PC-9 (cell line): ENCODE results near the gene SLC9A9.

ENCODE experiments used
- EZH2 ChIP-seq: fragments of 200-600 bp; sonication (generic); IDR thresholded peaks from 2 replicates; pipeline ENCODE4 v1.8.0; 2017; ENCODE audit warnings: antibody characterized with exemption, low read depth
- TF ChIP-seq, protein P1 (sequence below): fragments of 200-600 bp; sonication (generic); conservative IDR thresholded peaks from 2 replicates; pipeline ENCODE4 v1.6.1; 2017; ENCODE audit warnings: mixed run types, antibody characterized with exemption, mild to moderate bottlenecking, moderate library complexity

DNA sequence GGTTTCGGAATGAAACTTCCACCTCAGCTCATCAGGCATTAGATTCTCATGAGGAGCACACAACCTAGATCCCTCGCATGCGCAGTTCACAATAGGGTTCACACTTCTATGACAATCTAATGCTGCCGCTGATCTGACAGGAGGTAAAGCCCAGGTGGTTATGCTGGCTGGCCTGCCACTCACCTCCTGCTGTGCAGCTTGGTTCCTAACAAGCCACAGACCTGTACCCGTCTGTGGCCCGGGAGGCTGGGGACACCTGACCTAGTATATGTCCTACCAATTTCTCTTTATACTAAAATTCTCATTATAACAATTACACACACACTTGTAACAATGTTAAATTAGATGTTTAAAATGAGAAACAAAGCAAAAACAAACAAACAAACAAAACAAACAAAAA, 172.2 kb downstream of the SLC9A9 start:
- TF ChIP-seq, protein P1, sequence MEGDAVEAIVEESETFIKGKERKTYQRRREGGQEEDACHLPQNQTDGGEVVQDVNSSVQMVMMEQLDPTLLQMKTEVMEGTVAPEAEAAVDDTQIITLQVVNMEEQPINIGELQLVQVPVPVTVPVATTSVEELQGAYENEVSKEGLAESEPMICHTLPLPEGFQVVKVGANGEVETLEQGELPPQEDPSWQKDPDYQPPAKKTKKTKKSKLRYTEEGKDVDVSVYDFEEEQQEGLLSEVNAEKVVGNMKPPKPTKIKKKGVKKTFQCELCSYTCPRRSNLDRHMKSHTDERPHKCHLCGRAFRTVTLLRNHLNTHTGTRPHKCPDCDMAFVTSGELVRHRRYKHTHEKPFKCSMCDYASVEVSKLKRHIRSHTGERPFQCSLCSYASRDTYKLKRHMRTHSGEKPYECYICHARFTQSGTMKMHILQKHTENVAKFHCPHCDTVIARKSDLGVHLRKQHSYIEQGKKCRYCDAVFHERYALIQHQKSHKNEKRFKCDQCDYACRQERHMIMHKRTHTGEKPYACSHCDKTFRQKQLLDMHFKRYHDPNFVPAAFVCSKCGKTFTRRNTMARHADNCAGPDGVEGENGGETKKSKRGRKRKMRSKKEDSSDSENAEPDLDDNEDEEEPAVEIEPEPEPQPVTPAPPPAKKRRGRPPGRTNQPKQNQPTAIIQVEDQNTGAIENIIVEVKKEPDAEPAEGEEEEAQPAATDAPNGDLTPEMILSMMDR = no peak
- TF ChIP-seq EZH2 = no peak
